Measurements from ENCODE around the gene TMEM181.

DNA sequence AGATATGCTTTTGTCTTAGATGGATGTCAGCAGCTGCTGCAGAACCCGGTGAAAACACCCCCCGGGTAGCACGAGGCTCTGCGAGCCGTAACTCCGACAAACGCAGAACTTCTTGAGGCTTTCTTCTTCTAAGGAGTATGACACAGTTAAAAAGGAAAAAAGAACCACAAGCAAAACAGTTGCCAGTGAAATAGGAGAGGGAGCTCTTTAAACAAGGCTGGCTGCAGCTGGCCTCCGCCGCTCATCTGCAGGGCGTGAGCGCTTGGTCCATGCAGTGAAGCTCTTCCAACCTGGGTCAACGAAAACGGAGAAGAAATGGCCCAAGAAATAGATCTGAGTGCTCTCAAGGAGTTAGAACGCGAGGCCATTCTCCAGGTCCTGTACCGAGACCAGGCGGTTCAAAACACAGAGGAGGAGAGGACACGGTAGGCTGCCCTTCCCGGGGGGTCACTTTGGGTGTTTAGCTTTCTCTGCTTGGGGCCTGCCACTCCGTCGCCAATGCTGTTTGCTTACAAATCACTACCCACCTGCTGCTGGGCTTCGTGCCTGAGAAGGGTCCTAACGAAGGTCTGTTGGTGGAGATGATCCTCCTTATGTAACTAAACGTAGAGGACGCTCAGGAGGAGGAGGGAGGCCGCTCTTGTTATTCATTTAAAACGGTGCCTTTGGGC is 103.2 kb downstream of the TMEM181 start:
- TF ChIP-seq CTCF (IDR thresholded peaks at IDR 0.05) = no peak
- TF ChIP-seq POLR2A (IDR thresholded peaks at IDR 0.05) = no peak

Measured in adrenal gland (tissue), 5 donors.